ENCODE data around the gene MND1. TPM values are rescaled to one million over a fixed set of nuclear protein-coding genes. Genes with fewer than 3 reads are reported as not detected.

MND1 gene
- total RNA-seq, 3 donors from 2014 or later (not counting 1 experiment from before 2014, with no cell fraction given): 0.33 TPM; not detected in 2

GRCh38 chr4:153398713-153399112 is 54.2 kb downstream of the MND1 start:
- Mint-ChIP-seq H3K9me3 (no peaks in the 10 kb centered on the region), H3K27me3 (ENCODE audit: low read depth in 2 of 2) (no peaks in the 10 kb centered on the region), H3K27ac (no peak overlapping the region), H3K36me3 (no peaks in the 10 kb centered on the region), H3K4me1 (no peaks in the 10 kb centered on the region), H3K4me3 (no peak overlapping the region)
- Histone ChIP-seq H3K36me3 (ENCODE audit: control insufficient read depth, insufficient read depth, low read length) (no peaks in the 10 kb centered on the region), H3K4me1 (ENCODE audit: control insufficient read depth, insufficient read depth, low read length) (no peaks in the 10 kb centered on the region), H3K27me3 (ENCODE audit: control insufficient read depth, insufficient read depth, low read length) (no peaks in the 10 kb centered on the region), H3K9me3 (ENCODE audit: control insufficient read depth, insufficient read depth, low read length) (no peaks in the 10 kb centered on the region), H3K27ac (ENCODE audit: low read length) (no peak overlapping the region), H3K4me3 (ENCODE audit: low read length) (no peak overlapping the region)
- intact Hi-C loops (cut with micrococcal nuclease): no loop called here
- peak in 1 of 2 donors; percentile 26 for DNase-seq
- no peak for ATAC-seq
- no peak for TF ChIP-seq CTCF (IDR thresholded peaks at IDR 0.05)
- 96% methylated on average over 3 of the region's 3 CpGs for WGBS (ENCODE audit: insufficient coverage)

GRCh38 chr4:153399358-153399757 is 54.9 kb downstream of the MND1 start:
- no peaks in the 10 kb centered on the region for H3K36me3 ChIP-seq (ENCODE audit: control insufficient read depth, insufficient read depth, low read length)
- DNase-seq (no peak), ATAC-seq (no peak)
- no peaks in the 10 kb centered on the region for H3K27me3 ChIP-seq (ENCODE audit: control insufficient read depth, insufficient read depth, low read length)
- no peaks in the 10 kb centered on the region for H3K9me3 ChIP-seq (ENCODE audit: control insufficient read depth, insufficient read depth, low read length)
- WGBS (ENCODE audit: insufficient coverage): 93% methylated on average over 3 of the region's 3 CpGs
- TF ChIP-seq CTCF (IDR thresholded peaks at IDR 0.05): no peak
- Mint-ChIP-seq H3K9me3 (no peaks in the 10 kb centered on the region), H3K4me1 (no peaks in the 10 kb centered on the region), H3K36me3 (no peaks in the 10 kb centered on the region), H3K27me3 (ENCODE audit: low read depth in 2 of 2) (no peaks in the 10 kb centered on the region), H3K27ac (no peak overlapping the region), H3K4me3 (no peak overlapping the region)
- no peak overlapping the region for H3K27ac ChIP-seq (ENCODE audit: low read length)
- H3K4me1 ChIP-seq (ENCODE audit: control insufficient read depth, insufficient read depth, low read length): no peaks in the 10 kb centered on the region
- no peak overlapping the region for H3K4me3 ChIP-seq (ENCODE audit: low read length)
- intact Hi-C loops (cut with micrococcal nuclease): no loop called here

GRCh38 chr4:153401501-153401900 is 57.0 kb downstream of the MND1 start:
- no peak for TF ChIP-seq CTCF (IDR thresholded peaks at IDR 0.05)
- Mint-ChIP-seq H3K4me3 (no peak overlapping the region), H3K27ac (no peak overlapping the region), H3K9me3 (peaks cover 0 to under 1% of the 10 kb centered on the region in 2 donors), H3K4me1 (no peaks in the 10 kb centered on the region), H3K36me3 (no peaks in the 10 kb centered on the region), H3K27me3 (ENCODE audit: low read depth in 2 of 2) (no peaks in the 10 kb centered on the region)
- no peaks in the 10 kb centered on the region for H3K9me3 ChIP-seq (ENCODE audit: control insufficient read depth, insufficient read depth, low read length)
- 100% methylated on average over 1 of the region's 1 CpG for WGBS (ENCODE audit: insufficient coverage)
- no peak overlapping the region for H3K27ac ChIP-seq (ENCODE audit: low read length)
- intact Hi-C loops (cut with micrococcal nuclease): no loop called here
- H3K36me3 ChIP-seq (ENCODE audit: control insufficient read depth, insufficient read depth, low read length): no peaks in the 10 kb centered on the region
- H3K27me3 ChIP-seq (ENCODE audit: control insufficient read depth, insufficient read depth, low read length): no peaks in the 10 kb centered on the region
- ATAC-seq (no peak), DNase-seq (no peak)
- no peaks in the 10 kb centered on the region for H3K4me1 ChIP-seq (ENCODE audit: control insufficient read depth, insufficient read depth, low read length)
- H3K4me3 ChIP-seq (ENCODE audit: low read length): no peak overlapping the region

GRCh38 chr4:153402366-153402765 is 57.9 kb downstream of the MND1 start:
- intact Hi-C loops (cut with micrococcal nuclease): no loop called here
- Histone ChIP-seq H3K27ac (ENCODE audit: low read length) (no peak overlapping the region), H3K9me3 (ENCODE audit: control insufficient read depth, insufficient read depth, low read length) (no peaks in the 10 kb centered on the region), H3K27me3 (ENCODE audit: control insufficient read depth, insufficient read depth, low read length) (no peaks in the 10 kb centered on the region), H3K4me3 (ENCODE audit: low read length) (no peak overlapping the region), H3K36me3 (ENCODE audit: control insufficient read depth, insufficient read depth, low read length) (no peaks in the 10 kb centered on the region), H3K4me1 (ENCODE audit: control insufficient read depth, insufficient read depth, low read length) (no peaks in the 10 kb centered on the region)
- no peak for DNase-seq
- no peak for ATAC-seq
- Mint-ChIP-seq H3K36me3 (no peaks in the 10 kb centered on the region), H3K27me3 (ENCODE audit: low read depth in 2 of 2) (no peaks in the 10 kb centered on the region), H3K4me1 (no peaks in the 10 kb centered on the region), H3K4me3 (no peak overlapping the region), H3K9me3 (peaks cover 0 to 3% of the 10 kb centered on the region in 2 donors), H3K27ac (no peak overlapping the region)
- 86% methylated on average over 1 of the region's 2 CpGs for WGBS (ENCODE audit: insufficient coverage)
- no peak for TF ChIP-seq CTCF (IDR thresholded peaks at IDR 0.05)

Measured in natural killer cell (primary cell).